Articular chondrocyte of knee joint (primary cell): ENCODE results near the gene ENOX1. TPM values are rescaled to one million over a fixed set of nuclear protein-coding genes. Genes with fewer than 3 reads are reported as not detected.

ENCODE experiments used
- small RNA-seq: library from RNA; depleted of rRNA; stranded (forward); fragments of <200 nt; gene quantifications from one replicate; pipeline ENCODE3, GENCODE V24; 2012
- total RNA-seq: library from RNA; depleted of rRNA; stranded (reverse); fragments of >200 nt; gene quantifications from 2 replicates; pipeline ENCODE4 v1.2.3, GENCODE V29; 2012

The ENOX1 gene
- total RNA-seq: 0.65 and 1.2 TPM in 2 replicates

DNA sequence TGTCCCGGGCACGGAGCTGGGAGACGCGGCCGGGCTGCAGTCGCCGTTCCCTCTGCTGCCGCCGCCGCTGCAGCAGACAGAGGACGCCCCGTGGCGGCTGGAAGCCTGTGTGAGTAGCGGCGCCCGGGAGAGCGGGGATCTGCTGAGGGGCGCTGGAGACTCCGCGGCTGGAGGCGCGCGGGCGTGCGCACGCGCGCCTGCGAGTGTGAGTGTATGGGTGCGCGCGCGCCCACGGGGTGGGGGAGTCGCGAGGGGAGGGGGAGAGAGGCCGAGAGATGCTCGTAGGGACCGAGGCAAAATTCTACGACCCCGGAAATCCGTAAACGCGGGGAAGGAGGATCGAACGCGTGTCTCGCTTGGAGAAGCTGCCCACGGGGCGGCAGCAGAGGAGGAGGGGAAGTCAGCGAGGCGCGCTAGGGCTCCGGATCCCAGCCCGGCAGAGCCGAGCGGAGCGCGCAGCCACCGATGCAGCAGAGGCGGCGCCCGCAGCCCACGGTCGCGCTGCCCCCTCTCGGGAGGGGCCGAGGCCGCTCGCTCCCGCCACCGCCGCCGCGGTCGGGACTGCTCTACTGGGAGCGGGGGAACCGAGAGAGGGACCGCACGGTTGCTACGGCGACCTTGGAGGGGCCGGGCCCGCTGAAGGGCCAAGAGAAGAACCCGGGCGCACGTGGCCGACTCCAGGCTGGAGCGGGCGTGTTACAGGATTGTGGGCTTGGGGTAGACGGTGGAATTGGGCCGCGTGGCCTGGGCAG is at the start of gene ENOX1:
ENOX1 (minus strand) TSS at position 207 of the 752 bp plus-strand sequence.

Small RNA genes within 50 kb of the gene (small RNA-seq; reads per million reads assigned to genes)
- not detected for gene AL162713.1

Other genes with a start within 250 kb of the ENOX1 start
- gene CCDC122, start 92.8 kb upstream of the ENOX1 start, total RNA-seq: 7.3 and 12.3 TPM in 2 replicates
- 12.6 and 13.6 TPM in 2 replicates for gene LACC1, start 92.9 kb upstream of the ENOX1 start, total RNA-seq